ENCODE results near the gene PNLDC1. TPM values are rescaled to one million over a fixed set of nuclear protein-coding genes. Genes with fewer than 3 reads are reported as not detected.

The PNLDC1 gene, protein sequence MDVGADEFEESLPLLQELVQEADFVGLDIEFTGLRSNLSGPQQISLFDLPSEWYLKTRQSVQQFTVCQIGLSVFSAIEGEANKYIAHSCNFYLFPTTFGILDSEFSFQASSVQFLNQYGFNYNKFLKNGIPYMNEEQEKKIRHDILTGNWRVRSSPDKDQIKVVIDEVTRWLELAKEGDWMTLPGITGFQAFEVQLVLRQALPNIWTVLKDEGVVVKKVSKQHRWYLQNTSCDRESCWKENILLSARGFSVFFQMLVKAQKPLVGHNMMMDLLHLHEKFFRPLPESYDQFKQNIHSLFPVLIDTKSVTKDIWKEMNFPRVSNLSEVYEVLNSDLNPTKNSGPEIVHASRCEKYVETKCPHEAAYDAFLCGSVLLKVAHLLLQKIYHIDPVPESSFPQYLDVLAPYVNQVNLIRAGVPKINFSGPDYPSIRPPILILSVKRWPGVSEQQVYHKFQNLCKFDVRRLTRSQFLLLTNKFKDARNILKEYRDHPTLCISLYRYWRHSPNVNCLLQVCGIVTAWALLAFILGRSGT
- total RNA-seq (0.28 TPM), polyA plus RNA-seq (0.39 TPM)
- long read RNA-seq, donor 1 = 0 reads
- long read RNA-seq, donor 2 = 0 reads
- long read RNA-seq, donor 3 = 0 reads
- long read RNA-seq, donor 4 = 0 reads
- long read RNA-seq, donor 5 = 0 reads
- long read RNA-seq, donor 6 = 0 reads
- long read RNA-seq, donor 7 = 0 reads
- long read RNA-seq, donor 8 = 0 reads
- long read RNA-seq, donor 9 = 0 reads
- long read RNA-seq, donor 10 = 0 reads

DNA sequence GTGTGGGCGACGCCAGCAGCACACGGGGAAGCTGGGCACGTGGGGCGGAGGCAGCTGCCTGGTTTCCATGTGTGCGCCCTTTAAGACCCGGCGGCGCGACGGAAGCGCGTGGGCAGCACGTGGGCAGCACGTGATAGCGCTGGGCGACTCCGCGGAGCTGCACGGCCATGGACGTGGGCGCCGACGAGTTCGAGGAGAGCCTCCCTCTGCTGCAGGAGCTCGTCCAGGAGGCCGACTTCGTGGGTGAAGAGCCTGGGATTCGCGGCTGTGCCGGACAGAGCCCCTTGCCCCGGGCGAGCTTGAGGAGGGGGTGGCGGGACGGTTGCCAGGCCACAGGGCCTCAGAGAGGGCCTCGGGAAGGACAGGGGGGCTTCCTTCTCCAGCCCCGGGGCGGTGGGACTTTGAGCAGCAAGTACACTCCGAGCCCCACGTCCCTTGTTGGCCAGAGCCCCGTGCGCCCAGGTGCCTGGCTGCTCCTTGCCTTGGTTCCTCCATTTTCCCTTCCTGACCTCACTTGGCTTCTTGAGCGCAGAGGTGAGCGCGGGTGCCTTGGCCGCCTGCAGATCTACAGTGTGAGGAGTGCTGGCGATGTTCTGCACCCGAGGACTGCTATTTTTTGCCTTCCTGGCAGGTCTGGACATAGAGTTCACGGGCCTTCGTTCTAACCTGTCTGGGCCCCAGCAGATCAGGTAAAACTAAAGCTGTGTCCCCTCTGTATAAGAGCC lies at the start of gene PNLDC1:
Gene PNLDC1, plus strand, starts transcription at position 136 of the 725 bp plus-strand sequence. Its CDS starts 32 bp downstream, at position 168.
- Histone ChIP-seq H3K27me3 (ENCODE audit: control insufficient read depth in 2 of 2, insufficient read depth in 1 of 2, low read length in 1 of 2) (no peaks in the 10 kb centered on the region), H3K36me3 (ENCODE audit: control insufficient read depth in 2 of 2, insufficient read depth in 2 of 2, low read length in 1 of 2) (peaks cover 38 to 41% of the 10 kb centered on the region in 2 donors), H3K4me3 (ENCODE audit: low read length in 2 of 2) (no peak within 1 kb of the TSS), H3K4me1 (ENCODE audit: control insufficient read depth in 2 of 2, insufficient read depth in 2 of 2, low read length in 2 of 2) (no peaks in the 10 kb centered on the region), H3K9me3 (ENCODE audit: control insufficient read depth in 2 of 2, insufficient read depth in 1 of 2, low read length in 1 of 2) (no peaks in the 10 kb centered on the region), H3K27ac (ENCODE audit: low read depth in 1 of 2, low read length in 1 of 2) (no peak within 1 kb of the TSS)
- no peak for DNase-seq (ENCODE audit: low read depth in 6 of 9, low spot score in 9 of 9)
- 95% methylated on average over 50 of the region's 50 CpGs for WGBS

- WGBS = 97% methylated on average over 3 of the region's 3 CpGs
- no peak for DNase-seq (ENCODE audit: low read depth in 6 of 9, low spot score in 9 of 9)
- Histone ChIP-seq H3K9me3 (ENCODE audit: control insufficient read depth in 2 of 2, insufficient read depth in 1 of 2, low read length in 1 of 2) (no peaks in the 10 kb centered on the region), H3K36me3 (ENCODE audit: control insufficient read depth in 2 of 2, insufficient read depth in 2 of 2, low read length in 1 of 2) (peaks cover 34 to 89% of the 10 kb centered on the region in 2 donors), H3K27ac (ENCODE audit: low read depth in 1 of 2, low read length in 1 of 2) (no peak overlapping the region), H3K4me3 (ENCODE audit: low read length in 2 of 2) (no peak overlapping the region), H3K27me3 (ENCODE audit: control insufficient read depth in 2 of 2, insufficient read depth in 1 of 2, low read length in 1 of 2) (no peaks in the 10 kb centered on the region), H3K4me1 (ENCODE audit: control insufficient read depth in 2 of 2, insufficient read depth in 2 of 2, low read length in 2 of 2) (no peaks in the 10 kb centered on the region)
These were observed 48.6 kb upstream of the PNLDC1 start for GRCh38 chr6:159751448-159751847.

DNA sequence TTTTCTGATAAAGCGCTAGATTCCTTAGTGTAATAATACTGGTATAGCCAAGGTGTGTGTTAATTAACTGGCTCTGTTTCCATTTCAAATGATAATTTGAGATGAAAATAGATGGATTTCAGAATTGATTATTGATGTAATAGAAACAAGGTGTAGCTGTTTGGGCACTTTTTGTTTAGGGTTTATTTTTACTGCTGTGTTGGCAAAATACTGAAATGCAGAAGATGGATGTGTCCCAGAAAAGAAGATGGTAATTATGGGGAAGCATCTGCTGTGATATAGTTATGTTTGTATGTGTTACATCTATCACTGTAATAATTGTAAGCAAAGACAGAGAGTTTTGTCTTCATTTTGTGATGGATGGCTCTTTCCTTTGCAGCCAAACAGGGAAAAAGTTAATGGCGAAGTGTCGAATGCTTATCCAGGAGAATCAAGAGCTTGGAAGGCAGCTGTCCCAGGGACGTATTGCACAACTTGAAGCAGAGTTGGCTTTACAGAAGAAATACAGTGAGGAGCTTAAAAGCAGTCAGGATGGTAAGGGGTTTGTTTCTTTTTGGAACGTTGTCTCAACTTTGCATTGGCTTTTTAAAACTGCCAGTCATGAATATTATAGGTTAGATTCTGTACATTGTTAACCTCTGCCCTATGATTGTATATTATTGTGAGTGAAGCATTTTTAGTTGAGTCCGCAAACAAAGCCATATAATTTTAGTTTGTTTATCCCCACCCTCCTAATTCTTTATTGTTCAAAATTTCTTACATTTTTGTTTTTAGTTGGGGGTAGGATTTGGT lies 46.8 kb upstream of the PNLDC1 start:
- WGBS = 98% methylated on average over 6 of the region's 6 CpGs
- Histone ChIP-seq H3K27ac (ENCODE audit: low read depth in 1 of 2, low read length in 1 of 2) (no peak overlapping the region), H3K36me3 (ENCODE audit: control insufficient read depth in 2 of 2, insufficient read depth in 2 of 2, low read length in 1 of 2) (peaks cover 34 to 90% of the 10 kb centered on the region in 2 donors), H3K4me1 (ENCODE audit: control insufficient read depth in 2 of 2, insufficient read depth in 2 of 2, low read length in 2 of 2) (no peaks in the 10 kb centered on the region), H3K4me3 (ENCODE audit: low read length in 2 of 2) (no peak overlapping the region), H3K9me3 (ENCODE audit: control insufficient read depth in 2 of 2, insufficient read depth in 1 of 2, low read length in 1 of 2) (no peaks in the 10 kb centered on the region), H3K27me3 (ENCODE audit: control insufficient read depth in 2 of 2, insufficient read depth in 1 of 2, low read length in 1 of 2) (no peaks in the 10 kb centered on the region)
- DNase-seq (ENCODE audit: low read depth in 6 of 9, low spot score in 9 of 9) = no peak

DNA sequence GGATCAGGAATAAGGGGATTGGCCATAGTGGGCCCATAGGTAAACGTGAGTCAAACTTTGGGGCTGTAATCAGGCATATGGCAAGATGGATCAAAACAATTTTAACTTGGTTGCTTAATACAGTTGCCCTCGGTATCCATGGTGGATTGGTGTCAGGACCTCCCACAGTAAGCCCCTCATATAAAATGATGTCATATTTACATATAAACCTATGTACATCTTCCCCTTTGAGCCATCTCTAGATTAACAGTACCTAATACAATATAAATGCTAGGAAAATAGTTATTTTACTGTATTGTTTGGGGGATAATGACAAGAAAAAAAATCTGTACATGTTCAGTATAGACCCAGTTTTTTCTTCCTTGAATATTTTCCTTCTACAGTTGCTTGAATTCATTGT lies 45.7 kb upstream of the PNLDC1 start:
- Histone ChIP-seq H3K9me3 (ENCODE audit: control insufficient read depth in 2 of 2, insufficient read depth in 1 of 2, low read length in 1 of 2) (no peaks in the 10 kb centered on the region), H3K4me3 (ENCODE audit: low read length in 2 of 2) (no peak overlapping the region), H3K27ac (ENCODE audit: low read depth in 1 of 2, low read length in 1 of 2) (no peak overlapping the region), H3K4me1 (ENCODE audit: control insufficient read depth in 2 of 2, insufficient read depth in 2 of 2, low read length in 2 of 2) (no peaks in the 10 kb centered on the region), H3K36me3 (ENCODE audit: control insufficient read depth in 2 of 2, insufficient read depth in 2 of 2, low read length in 1 of 2) (peaks cover 36 to 85% of the 10 kb centered on the region in 2 donors), H3K27me3 (ENCODE audit: control insufficient read depth in 2 of 2, insufficient read depth in 1 of 2, low read length in 1 of 2) (no peaks in the 10 kb centered on the region)
- DNase-seq (ENCODE audit: low read depth in 6 of 9, low spot score in 9 of 9) = no peak
- WGBS = 96% methylated on average over 2 of the region's 2 CpGs

DNA sequence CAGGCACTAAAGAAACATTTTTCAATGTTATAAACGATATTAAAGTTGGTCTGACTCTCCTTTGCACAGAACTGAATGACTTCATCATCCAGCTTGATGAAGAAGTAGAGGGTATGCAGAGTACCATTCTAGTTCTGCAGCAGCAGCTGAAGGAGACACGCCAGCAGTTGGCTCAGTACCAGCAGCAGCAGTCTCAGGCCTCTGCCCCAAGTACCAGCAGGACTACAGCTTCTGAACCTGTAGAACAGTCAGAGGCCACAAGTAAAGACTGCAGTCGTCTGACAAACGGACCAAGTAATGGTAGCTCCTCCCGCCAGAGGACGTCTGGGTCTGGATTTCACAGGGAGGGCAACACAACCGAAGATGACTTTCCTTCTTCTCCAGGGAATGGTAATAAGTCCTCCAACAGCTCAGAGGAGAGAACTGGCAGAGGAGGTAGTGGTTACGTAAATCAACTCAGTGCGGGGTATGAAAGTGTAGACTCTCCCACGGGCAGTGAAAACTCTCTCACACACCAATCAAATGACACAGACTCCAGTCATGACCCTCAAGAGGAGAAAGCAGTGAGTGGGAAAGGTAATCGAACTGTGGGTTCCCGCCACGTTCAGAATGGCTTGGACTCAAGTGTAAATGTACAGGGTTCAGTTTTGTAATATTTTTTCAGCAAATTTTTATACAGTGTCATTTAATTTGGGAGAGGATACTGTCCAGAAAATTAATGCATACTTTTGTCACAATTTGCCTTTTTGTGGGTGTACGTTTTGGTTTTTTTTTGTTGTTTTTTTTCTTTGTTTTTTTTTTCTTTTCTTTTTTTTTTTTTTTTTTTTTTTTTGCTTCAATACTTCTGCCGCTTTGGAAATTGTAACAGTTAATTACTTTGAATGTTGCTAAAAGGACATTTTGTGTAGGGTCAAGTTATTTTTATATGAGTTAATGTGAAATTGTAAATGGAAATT lies 44.8 kb upstream of the PNLDC1 start:
- Histone ChIP-seq H3K36me3 (ENCODE audit: control insufficient read depth in 2 of 2, insufficient read depth in 2 of 2, low read length in 1 of 2) (peaks cover 36 to 84% of the 10 kb centered on the region in 2 donors), H3K27me3 (ENCODE audit: control insufficient read depth in 2 of 2, insufficient read depth in 1 of 2, low read length in 1 of 2) (no peaks in the 10 kb centered on the region), H3K4me1 (ENCODE audit: control insufficient read depth in 2 of 2, insufficient read depth in 2 of 2, low read length in 2 of 2) (no peaks in the 10 kb centered on the region), H3K27ac (ENCODE audit: low read depth in 1 of 2, low read length in 1 of 2) (no peak overlapping the region), H3K4me3 (ENCODE audit: low read length in 2 of 2) (no peak overlapping the region), H3K9me3 (ENCODE audit: control insufficient read depth in 2 of 2, insufficient read depth in 1 of 2, low read length in 1 of 2) (no peaks in the 10 kb centered on the region)
- DNase-seq (ENCODE audit: low read depth in 6 of 9, low spot score in 9 of 9) = no peak
- WGBS = 95% methylated on average over 15 of the region's 15 CpGs

- 98% methylated on average over 4 of the region's 4 CpGs for WGBS
These were observed 43.6 kb upstream of the PNLDC1 start for GRCh38 chr6:159756508-159756907.

DNA sequence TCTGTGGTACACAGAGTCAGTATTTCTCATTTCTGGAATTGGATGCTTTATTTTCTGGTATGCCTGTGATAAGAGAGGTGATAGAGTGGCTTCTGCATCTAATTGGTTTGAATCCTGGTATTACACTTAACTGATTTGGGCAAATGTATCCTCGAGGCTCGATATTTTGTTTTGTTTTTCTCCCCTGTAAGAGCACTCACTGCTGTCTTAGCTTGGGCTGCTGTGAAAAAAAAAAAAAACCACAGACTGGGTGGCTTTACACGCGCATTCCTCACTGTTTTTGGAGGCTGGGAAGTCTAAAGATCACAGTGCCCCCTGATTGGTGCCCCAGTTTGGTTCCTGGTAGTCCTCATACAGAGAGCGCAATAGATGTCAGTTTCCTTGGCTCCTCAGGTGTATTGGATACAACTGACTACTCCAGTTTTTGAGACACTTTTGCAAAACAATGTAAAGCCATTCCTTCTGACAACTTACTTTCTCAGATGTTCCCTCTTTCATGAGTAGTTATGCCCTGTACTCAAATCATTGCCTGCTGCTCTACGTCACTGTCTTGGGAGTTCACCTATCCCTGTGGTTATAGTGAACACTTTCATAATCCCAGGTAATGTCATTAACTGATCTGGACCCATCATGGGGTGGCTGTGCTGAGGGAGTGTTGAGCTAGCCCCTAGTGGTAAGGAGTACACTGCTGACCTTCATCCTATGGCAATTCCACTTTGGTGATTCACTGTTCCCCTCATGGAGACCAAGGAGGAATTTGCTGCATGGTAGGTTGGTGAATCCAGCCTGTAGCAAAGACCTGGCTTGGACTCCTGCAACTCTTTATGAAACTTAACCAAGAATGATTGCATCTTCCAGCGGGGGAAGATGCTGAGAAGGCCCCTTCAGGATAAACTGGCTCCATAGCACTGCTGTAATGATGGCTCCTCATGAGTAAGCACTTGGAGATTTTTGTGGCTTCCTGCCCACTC lies 41.8 kb upstream of the PNLDC1 start:
- Histone ChIP-seq H3K9me3 (ENCODE audit: control insufficient read depth in 2 of 2, insufficient read depth in 1 of 2, low read length in 1 of 2) (no peaks in the 10 kb centered on the region), H3K4me1 (ENCODE audit: control insufficient read depth in 2 of 2, insufficient read depth in 2 of 2, low read length in 2 of 2) (peaks cover 9 to 14% of the 10 kb centered on the region in 2 donors), H3K36me3 (ENCODE audit: control insufficient read depth in 2 of 2, insufficient read depth in 2 of 2, low read length in 1 of 2) (peaks cover 26 to 64% of the 10 kb centered on the region in 2 donors), H3K27me3 (ENCODE audit: control insufficient read depth in 2 of 2, insufficient read depth in 1 of 2, low read length in 1 of 2) (no peaks in the 10 kb centered on the region), H3K4me3 (ENCODE audit: low read length in 2 of 2) (no peak overlapping the region), H3K27ac (ENCODE audit: low read depth in 1 of 2, low read length in 1 of 2) (no peak overlapping the region)
- 99% methylated on average over 7 of the region's 7 CpGs for WGBS
- DNase-seq (ENCODE audit: low read depth in 6 of 9, low spot score in 9 of 9) = no peak

More at GRCh38 chr6:159756508-159756907, 43.6 kb upstream of the PNLDC1 start:
- Histone ChIP-seq H3K4me1 (ENCODE audit: control insufficient read depth in 2 of 2, insufficient read depth in 2 of 2, low read length in 2 of 2) (peaks cover 5 to 7% of the 10 kb centered on the region in 2 donors), H3K27me3 (ENCODE audit: control insufficient read depth in 2 of 2, insufficient read depth in 1 of 2, low read length in 1 of 2) (no peaks in the 10 kb centered on the region), H3K4me3 (ENCODE audit: low read length in 2 of 2) (no peak overlapping the region), H3K36me3 (ENCODE audit: control insufficient read depth in 2 of 2, insufficient read depth in 2 of 2, low read length in 1 of 2) (peaks cover 33 to 76% of the 10 kb centered on the region in 2 donors), H3K9me3 (ENCODE audit: control insufficient read depth in 2 of 2, insufficient read depth in 1 of 2, low read length in 1 of 2) (no peaks in the 10 kb centered on the region), H3K27ac (ENCODE audit: low read depth in 1 of 2, low read length in 1 of 2) (no peak overlapping the region)
- DNase-seq (ENCODE audit: low read depth in 6 of 9, low spot score in 9 of 9) = no peak
